DOHH2 (cell line): ENCODE results near the gene DEUP1.

Source experiments
- H3F3A ChIP-seq: fragments of 200-600 bp; sonication (generic), shearing (Covaris generic); 2 replicates; pipeline ENCODE4 v1.6.0; 2016; ENCODE audit warnings: antibody characterized with exemption, mild to moderate bottlenecking; ENCODE audit not compliant: control insufficient read depth, insufficient read depth
- H3K27ac ChIP-seq: fragments of 200-600 bp; sonication (generic); 2 replicates; pipeline ENCODE4 v1.5.1; 2014; ENCODE audit warnings: low read depth, mild to moderate bottlenecking, low read length, moderate library complexity
- H3K27me3 ChIP-seq: fragments of 200-600 bp; sonication (generic); 2 replicates; pipeline ENCODE4 v1.6.1; 2014; ENCODE audit warnings: mild to moderate bottlenecking, low read length, mixed read lengths; ENCODE audit not compliant: control insufficient read depth
- H3K36me3 ChIP-seq: fragments of 200-600 bp; sonication (generic); 2 replicates; pipeline ENCODE4 v1.6.1; 2014; ENCODE audit warnings: mild to moderate bottlenecking, low read length, moderate library complexity, mixed read lengths; ENCODE audit not compliant: control insufficient read depth
- H3K4me1 ChIP-seq: fragments of 200-600 bp; sonication (generic); 2 replicates; pipeline ENCODE4 v1.6.1; 2014; ENCODE audit warnings: mild to moderate bottlenecking, low read length, mixed read lengths; ENCODE audit not compliant: control insufficient read depth
- H3K4me2 ChIP-seq: fragments of 200-600 bp; sonication (generic); 2 replicates; pipeline ENCODE4 v1.6.0; 2014; ENCODE audit warnings: mild to moderate bottlenecking, low read length, moderate library complexity
- H3K4me3 ChIP-seq: fragments of 200-600 bp; sonication (generic); 2 replicates; pipeline ENCODE4 v1.5.1; 2014; ENCODE audit warnings: mild to moderate bottlenecking, low read length, mixed read lengths
- H3K79me2 ChIP-seq: fragments of 200-600 bp; sonication (generic); 2 replicates; pipeline ENCODE4 v1.6.1; 2014; ENCODE audit warnings: mild to moderate bottlenecking, low read length, mixed read lengths; ENCODE audit not compliant: control insufficient read depth
- H3K9me2 ChIP-seq: fragments of 200-600 bp; sonication (generic); replicated peaks from 2 replicates; pipeline ENCODE4 v1.6.1; 2014; ENCODE audit warnings: mild to moderate bottlenecking, low read length, mixed read lengths; ENCODE audit not compliant: control insufficient read depth
- H3K9me3 ChIP-seq: fragments of 200-600 bp; sonication (generic); 2 replicates; pipeline ENCODE4 v1.6.1; 2014; ENCODE audit warnings: antibody characterized with exemption, low read length, mixed read lengths; ENCODE audit not compliant: control insufficient read depth, insufficient read depth
- H4K20me1 ChIP-seq: fragments of 200-600 bp; sonication (generic); 2 replicates; pipeline ENCODE4 v1.6.0; 2014; ENCODE audit warnings: low read depth, mild to moderate bottlenecking, antibody characterized with exemption, low read length, moderate library complexity; ENCODE audit not compliant: control insufficient read depth, insufficient read depth
- EZH2phosphoT487 ChIP-seq: fragments of 200-600 bp; sonication (generic); IDR thresholded peaks from 2 replicates; pipeline ENCODE4 v1.6.1; 2017; ENCODE audit warnings: borderline replicate concordance, mild to moderate bottlenecking, antibody characterized with exemption, low read length, moderate library complexity, mixed read lengths
- TF ChIP-seq, protein P1 (sequence below): fragments of 200-600 bp; sonication (generic); IDR thresholded peaks from one replicate; pipeline ENCODE4 v1.5.1; 2014; ENCODE audit warnings: antibody characterized with exemption, mild to moderate bottlenecking, low read depth, low read length; ENCODE audit not compliant: poor library complexity, severe bottlenecking

The DEUP1 gene

DNA sequence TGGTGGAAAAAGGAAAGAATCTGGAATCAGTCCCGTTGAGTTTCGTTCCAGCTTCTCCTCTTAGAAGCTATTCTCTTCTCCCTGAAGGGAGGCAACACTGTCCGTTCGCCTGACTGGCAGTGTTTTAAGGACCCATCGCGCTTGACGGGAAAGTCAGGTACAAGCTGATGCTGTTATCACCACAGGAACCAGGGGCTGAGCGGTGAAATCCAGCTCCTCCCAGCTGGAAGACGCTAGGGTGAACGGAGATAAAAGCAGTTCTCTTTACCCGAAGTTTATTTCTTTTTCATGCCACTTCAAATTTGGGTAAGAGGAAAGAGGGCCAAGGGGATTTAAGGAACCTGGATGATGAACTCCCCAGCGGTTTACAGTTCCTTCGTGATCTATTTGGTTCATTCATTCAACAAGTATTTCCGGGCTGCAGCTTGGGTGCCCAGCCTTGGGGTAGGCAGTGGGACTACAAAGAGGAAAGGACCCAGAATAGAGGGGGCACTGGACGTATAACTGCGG lies 551 bp upstream of the DEUP1 start:
- H3F3A ChIP-seq = no peaks in the 10 kb centered on the region
- H3K9me2 ChIP-seq = no peaks in the 10 kb centered on the region
- H3K27ac ChIP-seq = no peak overlapping the region
- no peak for TF ChIP-seq EZH2phosphoT487
- TF ChIP-seq, protein P1, sequence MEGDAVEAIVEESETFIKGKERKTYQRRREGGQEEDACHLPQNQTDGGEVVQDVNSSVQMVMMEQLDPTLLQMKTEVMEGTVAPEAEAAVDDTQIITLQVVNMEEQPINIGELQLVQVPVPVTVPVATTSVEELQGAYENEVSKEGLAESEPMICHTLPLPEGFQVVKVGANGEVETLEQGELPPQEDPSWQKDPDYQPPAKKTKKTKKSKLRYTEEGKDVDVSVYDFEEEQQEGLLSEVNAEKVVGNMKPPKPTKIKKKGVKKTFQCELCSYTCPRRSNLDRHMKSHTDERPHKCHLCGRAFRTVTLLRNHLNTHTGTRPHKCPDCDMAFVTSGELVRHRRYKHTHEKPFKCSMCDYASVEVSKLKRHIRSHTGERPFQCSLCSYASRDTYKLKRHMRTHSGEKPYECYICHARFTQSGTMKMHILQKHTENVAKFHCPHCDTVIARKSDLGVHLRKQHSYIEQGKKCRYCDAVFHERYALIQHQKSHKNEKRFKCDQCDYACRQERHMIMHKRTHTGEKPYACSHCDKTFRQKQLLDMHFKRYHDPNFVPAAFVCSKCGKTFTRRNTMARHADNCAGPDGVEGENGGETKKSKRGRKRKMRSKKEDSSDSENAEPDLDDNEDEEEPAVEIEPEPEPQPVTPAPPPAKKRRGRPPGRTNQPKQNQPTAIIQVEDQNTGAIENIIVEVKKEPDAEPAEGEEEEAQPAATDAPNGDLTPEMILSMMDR = no peak
- no peaks in the 10 kb centered on the region for H3K9me3 ChIP-seq
- H3K4me1 ChIP-seq = no peaks in the 10 kb centered on the region
- no peak overlapping the region for H3K4me2 ChIP-seq
- H3K36me3 ChIP-seq = no peaks in the 10 kb centered on the region
- H4K20me1 ChIP-seq = no peaks in the 10 kb centered on the region
- no peaks in the 10 kb centered on the region for H3K27me3 ChIP-seq
- no peak overlapping the region for H3K4me3 ChIP-seq
- no peaks in the 10 kb centered on the region for H3K79me2 ChIP-seq

DNA sequence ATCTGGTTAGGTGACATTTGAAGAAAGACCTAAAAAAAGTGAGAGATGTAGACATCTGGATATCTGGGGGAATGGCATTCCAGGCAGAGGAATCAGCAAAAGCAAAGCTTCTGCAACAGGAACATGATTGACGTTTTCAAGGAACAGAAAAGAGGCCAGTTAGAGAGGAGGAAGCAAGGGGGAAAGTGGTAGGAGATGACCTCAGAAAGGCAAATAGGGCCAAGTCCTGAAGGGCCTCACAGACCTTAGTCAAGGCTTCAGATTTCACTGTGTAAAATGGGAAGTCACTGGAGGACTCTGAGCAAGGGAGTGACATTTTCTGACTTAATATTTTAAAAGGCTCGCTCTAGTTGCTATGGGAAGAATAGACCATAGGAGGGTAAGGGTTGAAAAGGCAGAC lies 9.7 kb downstream of the DEUP1 start:
- no peaks in the 10 kb centered on the region for H3F3A ChIP-seq
- H3K79me2 ChIP-seq = no peaks in the 10 kb centered on the region
- no peak overlapping the region for H3K27ac ChIP-seq
- no peaks in the 10 kb centered on the region for H3K36me3 ChIP-seq
- H3K4me1 ChIP-seq = no peaks in the 10 kb centered on the region
- H4K20me1 ChIP-seq = no peaks in the 10 kb centered on the region
- no peak overlapping the region for H3K4me3 ChIP-seq
- no peak overlapping the region for H3K4me2 ChIP-seq
- H3K9me3 ChIP-seq = no peaks in the 10 kb centered on the region
- H3K9me2 ChIP-seq = no peaks in the 10 kb centered on the region
- H3K27me3 ChIP-seq = no peaks in the 10 kb centered on the region
- TF ChIP-seq EZH2phosphoT487 = no peak

DNA sequence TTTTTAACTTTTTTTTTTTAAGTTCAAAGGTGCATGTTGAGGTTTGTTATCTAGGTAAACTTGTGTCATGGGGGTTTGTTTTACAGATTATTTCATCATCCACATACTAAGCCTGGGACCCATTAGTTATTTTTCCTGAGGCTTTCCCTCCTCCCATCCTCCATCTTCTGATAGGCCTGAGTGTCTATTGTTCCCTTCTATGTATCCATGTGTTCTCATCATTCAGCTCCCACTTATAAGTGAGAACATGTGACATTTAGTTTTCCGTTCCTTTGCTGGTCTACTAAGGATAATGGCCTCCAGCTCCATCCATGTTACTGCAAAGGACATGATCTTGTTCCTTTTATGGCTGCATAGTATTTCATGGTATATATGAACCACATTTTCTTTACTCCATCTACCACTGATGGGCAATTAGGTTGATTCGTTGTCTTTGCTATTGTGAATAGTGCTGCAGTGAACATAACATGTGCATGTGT lies 14.4 kb downstream of the DEUP1 start:
- Histone ChIP-seq H3F3A (no peaks in the 10 kb centered on the region), H3K79me2 (no peaks in the 10 kb centered on the region), H3K4me2 (no peak overlapping the region), H4K20me1 (no peaks in the 10 kb centered on the region), H3K27me3 (no peaks in the 10 kb centered on the region), H3K36me3 (no peaks in the 10 kb centered on the region), H3K27ac (no peak overlapping the region), H3K4me3 (no peak overlapping the region), H3K4me1 (no peaks in the 10 kb centered on the region), H3K9me3 (no peaks in the 10 kb centered on the region), H3K9me2 (no peaks in the 10 kb centered on the region)
- TF ChIP-seq, protein P1 = no peak

DNA sequence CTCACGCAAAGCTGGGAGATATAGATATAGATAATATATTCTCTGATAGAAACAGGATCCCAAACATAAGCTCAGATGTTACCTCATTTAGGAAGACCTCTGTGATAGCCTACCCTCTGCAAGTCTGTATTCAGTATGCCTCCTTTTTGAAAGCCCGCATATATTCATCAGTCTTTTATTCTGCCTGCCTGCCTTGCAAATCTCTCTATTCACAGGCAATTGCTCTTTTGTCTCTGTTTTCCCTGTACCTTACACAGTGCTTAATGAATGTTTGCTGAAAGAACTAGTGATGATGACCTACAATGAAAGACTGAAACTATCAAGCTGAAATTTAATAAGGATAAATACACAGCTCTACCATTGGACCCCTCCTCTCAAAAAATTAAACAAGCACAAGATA lies 18.4 kb downstream of the DEUP1 start:
- Histone ChIP-seq H3K27ac (no peak overlapping the region), H3K4me1 (no peaks in the 10 kb centered on the region), H3K27me3 (no peaks in the 10 kb centered on the region), H3K4me2 (no peak overlapping the region), H3K79me2 (no peaks in the 10 kb centered on the region), H3K9me3 (no peaks in the 10 kb centered on the region), H4K20me1 (no peaks in the 10 kb centered on the region), H3K4me3 (no peak overlapping the region), H3K9me2 (no peaks in the 10 kb centered on the region), H3K36me3 (no peaks in the 10 kb centered on the region), H3F3A (no peaks in the 10 kb centered on the region)
- TF ChIP-seq, protein P1 = no peak
- TF ChIP-seq EZH2phosphoT487 = no peak
